GM18907 (cell line): ENCODE results near the gene PHF1.

Experiments
- ATAC-seq: cut with Tn5 transposase; IDR thresholded peaks from one replicate; pipeline ENCODE4 v1.9.1; 2021; ENCODE audit warnings: mild to moderate bottlenecking, moderate library complexity; ENCODE audit not compliant: unreplicated experiment

PHF1 gene

DNA sequence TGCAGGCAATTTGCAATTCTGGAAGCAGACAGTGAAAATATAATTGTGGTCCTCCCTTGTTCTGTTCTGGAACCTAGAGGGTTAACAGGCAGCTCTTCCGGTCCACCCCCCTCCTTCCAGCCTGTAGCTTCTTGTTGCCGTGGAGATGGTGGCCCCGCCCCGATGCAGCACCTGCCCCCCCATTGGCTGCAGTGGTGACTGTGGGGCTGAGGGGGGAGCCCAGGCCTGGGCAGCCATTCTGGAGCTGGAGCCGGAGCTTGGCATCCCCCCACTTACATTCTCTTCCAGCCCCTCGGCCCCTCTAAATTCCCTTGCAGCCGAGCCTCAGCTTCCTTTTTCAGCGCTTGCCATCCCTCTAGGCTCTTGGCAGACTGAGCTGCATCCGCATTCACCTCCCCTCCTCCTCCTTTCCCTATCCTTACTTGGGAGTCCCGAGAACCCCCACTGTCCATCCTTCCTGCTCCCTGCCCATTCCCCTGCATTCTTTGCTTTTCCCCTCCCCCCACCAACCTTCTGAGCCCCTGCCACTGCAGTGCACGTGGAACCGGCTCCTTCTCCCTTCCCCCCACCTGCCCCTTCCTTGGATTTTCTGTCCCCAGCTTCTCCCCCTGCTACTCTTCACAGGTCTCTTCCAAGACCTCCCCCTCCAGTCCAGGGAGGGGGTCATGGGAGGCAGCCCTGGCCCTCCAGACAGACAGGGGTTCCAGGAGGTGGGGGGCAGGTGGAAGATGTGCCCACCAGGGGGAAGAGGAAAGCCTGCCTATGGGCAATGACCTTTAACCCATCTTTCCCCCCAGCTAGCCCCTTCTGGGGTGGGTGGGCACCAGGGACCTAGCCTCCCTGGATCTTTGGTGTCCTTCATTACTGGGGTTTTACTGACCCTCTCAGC, 20.4 kb downstream of the PHF1 start:
- ATAC-seq, result peak; percentile 46

DNA sequence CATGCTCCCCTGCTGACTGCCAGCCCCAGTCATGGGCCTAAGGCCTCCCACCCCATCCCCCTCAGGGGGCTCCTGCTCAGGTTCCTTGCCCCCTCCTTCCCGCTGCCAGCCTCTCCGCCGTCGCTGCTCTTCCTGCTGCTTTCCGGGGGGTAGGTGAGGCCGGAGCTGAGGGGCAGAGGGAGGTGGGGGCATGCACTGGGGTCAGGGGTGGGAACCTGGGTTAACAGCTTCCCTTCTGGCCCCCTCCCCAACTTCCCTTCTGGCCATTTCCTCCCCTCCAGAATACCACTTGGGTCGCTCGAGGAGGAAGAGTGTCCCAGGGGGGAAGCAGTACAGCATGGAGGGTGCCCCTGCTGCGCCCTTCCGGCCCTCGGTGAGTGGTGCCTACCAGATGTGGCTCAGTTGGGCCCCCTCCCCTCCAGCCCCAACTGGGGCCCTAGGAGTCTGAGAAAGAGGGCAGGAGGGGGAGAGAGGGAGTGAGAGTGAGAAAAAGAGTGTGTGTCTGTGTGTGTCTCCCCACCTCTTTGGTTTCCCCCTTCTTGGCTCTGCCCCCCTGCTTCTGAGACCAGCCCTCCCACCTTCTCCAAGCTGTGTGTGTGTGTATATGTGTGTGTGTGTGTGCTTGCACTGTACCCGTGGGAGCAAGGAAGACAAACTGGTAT, 21.2 kb downstream of the PHF1 start:
- no peak for ATAC-seq

- ATAC-seq, result no peak
Observed at GRCh38 chr6:33432546-33432945, 21.7 kb downstream of the PHF1 start.

DNA sequence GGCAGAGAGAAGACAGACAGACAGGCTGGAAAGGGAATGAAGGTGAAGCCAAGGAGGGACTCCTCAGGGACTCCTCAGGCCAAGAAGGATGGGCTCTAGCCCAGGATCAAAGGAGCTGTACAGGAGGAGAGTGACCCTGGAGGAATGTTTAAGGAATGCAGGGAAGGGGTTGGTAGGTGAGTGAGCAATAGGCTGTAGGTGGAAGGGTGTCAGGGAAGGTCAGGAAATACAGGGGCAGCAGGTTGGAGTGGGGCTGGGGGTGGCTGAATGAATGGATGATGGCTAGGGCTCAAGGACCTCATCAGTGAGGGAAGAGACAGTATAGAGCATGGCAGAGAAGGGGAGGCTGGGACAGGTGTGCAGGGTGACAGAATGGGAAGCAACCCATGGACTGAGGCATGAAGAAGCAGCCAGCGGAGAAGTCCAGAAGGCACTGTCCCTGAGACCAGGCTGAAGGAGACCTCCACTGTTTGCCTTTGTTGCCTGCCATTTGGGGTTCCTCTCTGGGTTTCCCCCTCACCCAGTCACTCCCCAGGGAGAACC, 22.3 kb downstream of the PHF1 start:
- ATAC-seq, result no peak

GRCh38 chr6:33433544-33434191, 22.9 kb downstream of the PHF1 start:
- no peak for ATAC-seq

- ATAC-seq, result no peak
Observed at GRCh38 chr6:33434961-33435360, 24.1 kb downstream of the PHF1 start.

- ATAC-seq, result no peak
Observed at GRCh38 chr6:33437666-33438065, 26.9 kb downstream of the PHF1 start.

GRCh38 chr6:33438978-33439594, 28.3 kb downstream of the PHF1 start:
- no peak for ATAC-seq

DNA sequence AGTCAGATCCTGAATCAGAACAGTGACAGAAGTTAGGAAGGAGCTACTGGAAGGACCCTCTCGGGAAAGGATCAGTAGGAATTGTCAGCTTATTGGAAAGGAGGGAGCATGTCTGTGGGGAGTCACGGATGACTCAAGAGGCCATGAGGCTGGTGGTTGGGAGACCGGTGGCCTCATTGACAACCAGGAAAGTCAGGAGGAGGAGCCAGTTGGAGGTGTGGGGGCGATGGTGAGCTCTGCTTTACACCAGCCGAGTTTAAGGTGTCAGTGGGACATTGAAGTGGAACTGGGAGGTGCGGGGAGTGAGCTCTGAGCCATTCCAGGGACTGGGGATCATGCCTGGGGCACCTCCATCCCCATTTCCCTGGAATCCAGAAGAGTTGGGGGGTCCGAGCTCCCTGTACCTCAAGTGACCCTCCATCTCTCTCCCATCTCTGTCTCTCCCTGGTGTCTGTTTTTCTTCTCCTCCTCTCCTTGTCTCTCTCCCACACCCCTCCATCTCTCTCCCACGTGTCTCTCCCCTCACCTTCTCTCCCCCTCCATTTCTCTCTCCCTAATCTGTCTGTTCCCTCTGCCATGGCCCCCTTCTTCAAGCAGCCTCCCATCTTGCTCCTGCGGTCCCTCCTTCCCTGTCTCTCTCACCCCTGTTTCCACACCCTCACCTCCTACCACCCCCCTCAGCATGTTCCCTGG, 29.3 kb downstream of the PHF1 start:
- ATAC-seq, result no peak

GRCh38 chr6:33440649-33441309, 30.0 kb downstream of the PHF1 start:
- no peak for ATAC-seq

- no peak for ATAC-seq
Observed at GRCh38 chr6:33441457-33441856, 30.6 kb downstream of the PHF1 start.

DNA sequence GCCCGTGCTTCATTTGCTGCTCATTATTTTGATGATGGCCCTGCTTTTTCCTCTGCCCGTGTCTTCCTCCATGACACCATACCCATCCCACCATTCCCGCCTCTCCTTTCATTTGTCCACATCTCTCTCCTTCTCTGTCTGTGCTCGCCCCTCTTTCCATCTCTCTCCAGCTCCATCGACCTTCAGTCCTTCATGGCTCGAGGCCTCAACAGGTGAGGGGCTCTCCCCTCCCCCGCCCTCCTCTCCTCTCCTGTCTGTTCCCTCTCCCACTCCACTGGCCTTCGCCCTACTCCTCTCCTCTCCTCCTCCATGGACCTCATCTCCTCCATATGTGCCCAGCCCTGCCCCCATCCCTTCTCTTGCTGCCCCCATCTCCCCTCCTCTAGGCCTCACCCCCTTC, 31.5 kb downstream of the PHF1 start:
- ATAC-seq, result no peak

GRCh38 chr6:33443025-33443424, 32.2 kb downstream of the PHF1 start:
- ATAC-seq, result no peak

DNA sequence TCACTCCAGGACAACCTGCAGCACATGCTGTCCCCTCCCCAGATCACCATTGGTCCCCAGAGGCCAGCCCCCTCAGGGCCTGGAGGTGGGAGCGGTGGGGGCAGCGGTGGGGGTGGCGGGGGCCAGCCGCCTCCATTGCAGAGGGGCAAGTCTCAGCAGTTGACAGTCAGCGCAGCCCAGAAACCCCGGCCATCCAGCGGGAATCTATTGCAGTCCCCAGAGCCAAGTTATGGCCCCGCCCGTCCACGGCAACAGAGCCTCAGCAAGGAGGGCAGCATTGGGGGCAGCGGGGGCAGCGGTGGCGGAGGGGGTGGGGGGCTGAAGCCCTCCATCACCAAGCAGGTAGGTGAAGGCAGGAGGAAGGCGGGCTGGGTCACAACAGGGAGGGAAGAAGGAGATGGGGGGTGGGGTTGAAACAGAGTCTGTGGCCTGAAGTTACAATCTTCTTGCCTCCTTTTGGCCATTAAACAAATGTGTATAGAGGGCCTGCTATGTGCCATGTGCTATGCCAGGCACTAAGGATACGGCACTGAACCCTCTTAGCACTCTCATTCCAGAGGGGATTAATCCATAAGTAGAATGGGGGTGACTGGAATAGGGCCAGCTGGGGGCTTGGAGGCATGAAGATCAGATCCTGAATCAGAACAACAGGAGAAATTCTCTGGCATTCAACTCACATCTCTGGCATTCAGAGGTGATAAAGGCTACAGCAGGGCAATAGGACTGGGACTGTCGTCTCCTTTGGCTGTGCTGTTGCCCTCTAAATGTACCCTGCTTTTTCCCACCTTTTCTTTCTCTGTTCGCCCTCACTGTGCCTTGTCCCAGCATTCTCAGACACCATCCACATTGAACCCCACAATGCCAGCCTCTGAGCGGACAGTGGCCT, 33.0 kb downstream of the PHF1 start:
- ATAC-seq, result no peak

DNA sequence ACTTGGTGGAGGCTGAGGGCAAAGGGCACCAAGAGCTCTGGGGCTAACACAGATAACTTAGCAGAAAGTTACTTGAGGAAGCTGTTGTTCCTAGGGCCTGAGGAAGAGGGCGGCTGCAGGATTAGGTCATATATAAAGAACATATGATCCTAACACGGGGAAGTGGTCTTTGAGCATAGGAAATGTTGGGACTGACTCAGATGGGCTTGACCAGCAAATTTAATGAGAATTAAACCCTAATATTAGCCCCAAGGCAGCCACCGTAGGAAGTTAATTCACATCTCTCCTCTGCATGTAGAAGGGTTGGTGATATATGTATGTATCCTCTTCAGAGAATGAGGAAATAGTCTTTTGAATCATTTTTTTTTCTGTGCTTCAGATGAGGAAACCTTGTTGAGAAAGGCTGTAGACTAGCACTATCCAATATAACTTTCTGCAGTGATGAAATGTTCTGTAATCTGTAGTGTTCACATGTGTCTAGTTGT, 34.3 kb downstream of the PHF1 start:
- no peak for ATAC-seq

DNA sequence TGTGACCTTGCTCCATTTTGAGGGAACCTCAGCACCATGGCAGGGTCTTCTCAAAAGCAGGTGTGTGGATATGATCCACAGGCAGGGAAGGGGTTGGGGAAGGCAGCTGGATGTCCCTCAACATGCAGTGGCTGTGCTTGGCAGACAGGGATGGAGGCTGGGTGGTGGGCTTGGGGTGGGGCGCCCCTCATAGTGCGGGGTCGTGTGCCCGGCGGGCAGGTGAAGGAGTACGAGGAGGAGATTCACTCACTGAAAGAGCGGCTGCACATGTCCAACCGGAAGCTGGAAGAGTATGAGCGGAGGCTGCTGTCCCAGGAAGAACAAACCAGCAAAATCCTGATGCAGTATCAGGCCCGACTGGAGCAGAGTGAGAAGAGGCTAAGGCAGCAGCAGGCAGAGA, 35.5 kb downstream of the PHF1 start:
- no peak for ATAC-seq

DNA sequence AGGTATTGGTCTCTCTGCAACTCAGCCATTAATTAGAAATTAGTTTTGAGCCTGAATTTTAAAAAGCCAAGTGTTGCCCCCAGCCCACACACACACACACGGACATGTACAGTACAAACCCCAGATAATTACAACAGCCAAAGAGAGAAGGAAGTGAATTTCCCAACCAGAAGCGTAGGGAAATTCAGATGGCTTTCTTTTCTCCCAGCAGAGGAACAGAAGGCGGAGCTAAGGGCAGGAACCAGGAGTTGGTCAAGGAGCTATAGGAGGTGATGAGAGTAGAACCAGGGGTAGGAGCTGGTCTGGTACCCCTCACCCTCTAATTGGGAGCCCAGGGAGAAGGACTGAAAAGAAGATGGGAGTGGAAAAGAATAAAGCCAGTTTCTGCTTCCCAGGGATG, 39.6 kb downstream of the PHF1 start:
- no peak for ATAC-seq

DNA sequence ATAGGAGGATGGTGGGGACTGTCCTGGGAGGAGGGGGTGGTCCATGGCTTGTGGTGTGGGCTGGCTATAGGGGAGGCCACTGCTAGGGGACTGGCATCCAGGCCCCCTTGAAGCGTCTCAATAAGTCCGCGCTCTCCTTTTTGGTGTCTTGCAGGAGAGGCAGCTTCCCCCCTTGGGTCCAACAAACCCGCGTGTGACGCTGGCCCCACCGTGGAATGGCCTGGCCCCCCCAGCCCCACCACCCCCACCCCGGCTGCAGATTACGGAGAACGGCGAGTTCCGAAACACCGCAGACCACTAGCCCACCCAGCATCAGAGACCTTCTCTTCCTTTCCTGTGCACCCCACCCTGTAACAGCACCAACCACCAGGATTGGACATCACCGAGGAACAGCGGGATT, 40.8 kb downstream of the PHF1 start:
- ATAC-seq, result no peak

DNA sequence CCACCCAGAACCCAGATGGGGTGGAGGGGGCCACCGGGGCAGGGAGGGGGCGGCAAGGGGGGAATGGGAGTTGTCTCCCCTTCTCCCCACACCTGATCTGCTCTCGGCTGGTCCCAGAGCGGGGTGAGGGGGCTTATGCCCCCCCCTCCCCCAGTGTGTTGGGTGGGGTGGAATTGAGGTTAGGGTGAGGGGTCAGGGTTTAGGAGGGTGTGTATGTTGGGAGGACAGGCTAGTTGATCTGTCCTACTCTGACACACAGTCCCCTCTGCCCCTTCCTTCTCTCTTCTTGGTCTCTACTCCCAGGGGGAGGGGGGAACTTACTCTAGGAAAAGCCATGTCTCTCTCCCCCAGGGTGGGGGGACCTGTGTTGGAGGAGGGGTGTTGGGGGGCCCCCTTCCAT, 41.7 kb downstream of the PHF1 start:
- ATAC-seq, result no peak
